Gastrocnemius medialis (tissue), 4 donors: ENCODE data around the gene NR2F1.

ENCODE experiments used
- POLR2A ChIP-seq, 2 donors: fragments of 450-650 bp; IDR thresholded peaks; one replicate each; pipeline ENCODE4 v1.6.1; 2017; ENCODE audit warnings: antibody characterized with exemption in 2 of 2, mild to moderate bottlenecking in 2 of 2, moderate library complexity in 2 of 2
- TF ChIP-seq, protein P1 (sequence below), 5 experiments: fragments of 450-650 bp in 3 of 5; fragments of 200-600 bp in 2 of 5; sonication (generic) in 2 of 5; IDR thresholded peaks in 4 of 5; conservative IDR thresholded peaks in 1 of 5; 1 replicate in 4 of 5; 2 replicates in 1 of 5; pipeline ENCODE4 v1.5.1; 2016 to 2019; ENCODE audit warnings: antibody characterized with exemption in 5 of 5, mild to moderate bottlenecking in 3 of 5, moderate library complexity in 3 of 5

DNA sequence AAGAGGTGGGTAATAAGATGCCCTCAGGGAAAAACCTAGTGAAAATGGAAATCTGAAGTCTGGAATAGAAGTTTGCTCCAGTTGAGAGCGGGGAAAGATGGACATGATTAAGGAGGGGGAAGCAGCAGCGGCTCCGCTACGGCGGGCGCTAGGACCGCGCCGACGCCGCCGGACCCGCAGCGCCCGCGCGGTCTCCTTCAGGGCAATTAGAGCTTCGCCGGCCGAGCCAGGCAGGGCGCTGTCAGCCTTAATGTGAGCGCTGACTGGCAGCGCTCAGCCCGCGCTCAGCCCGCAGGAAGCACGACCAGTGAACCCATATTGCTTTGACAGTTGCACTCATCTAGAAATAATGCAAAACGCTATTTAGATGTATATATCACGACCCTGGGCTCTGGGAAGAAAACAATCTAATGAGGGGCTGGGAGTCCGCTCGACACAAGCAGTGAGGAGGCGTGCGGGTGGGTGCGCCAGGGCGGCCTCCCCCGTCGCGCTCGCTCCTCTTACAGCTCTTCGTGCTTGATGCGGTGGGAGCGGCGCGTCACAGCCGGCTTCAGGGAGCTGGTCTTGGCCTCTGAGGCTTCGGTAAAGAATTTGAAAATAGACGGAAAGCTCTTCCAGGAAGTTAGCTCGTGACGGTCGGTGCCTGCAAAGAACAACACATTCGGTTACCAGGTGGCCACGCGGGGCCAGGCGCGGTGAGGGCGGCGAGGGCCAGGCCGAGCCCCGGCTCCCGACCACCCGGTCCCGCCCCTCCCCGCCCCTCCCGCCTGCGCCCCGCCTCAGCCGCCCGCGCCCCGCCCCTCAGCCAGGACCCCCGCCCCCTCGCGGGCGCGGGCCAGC is 37.7 kb downstream of the NR2F1 start:
- TF ChIP-seq POLR2A (IDR thresholded peaks at IDR 0.05): no peak
- TF ChIP-seq, protein P1, sequence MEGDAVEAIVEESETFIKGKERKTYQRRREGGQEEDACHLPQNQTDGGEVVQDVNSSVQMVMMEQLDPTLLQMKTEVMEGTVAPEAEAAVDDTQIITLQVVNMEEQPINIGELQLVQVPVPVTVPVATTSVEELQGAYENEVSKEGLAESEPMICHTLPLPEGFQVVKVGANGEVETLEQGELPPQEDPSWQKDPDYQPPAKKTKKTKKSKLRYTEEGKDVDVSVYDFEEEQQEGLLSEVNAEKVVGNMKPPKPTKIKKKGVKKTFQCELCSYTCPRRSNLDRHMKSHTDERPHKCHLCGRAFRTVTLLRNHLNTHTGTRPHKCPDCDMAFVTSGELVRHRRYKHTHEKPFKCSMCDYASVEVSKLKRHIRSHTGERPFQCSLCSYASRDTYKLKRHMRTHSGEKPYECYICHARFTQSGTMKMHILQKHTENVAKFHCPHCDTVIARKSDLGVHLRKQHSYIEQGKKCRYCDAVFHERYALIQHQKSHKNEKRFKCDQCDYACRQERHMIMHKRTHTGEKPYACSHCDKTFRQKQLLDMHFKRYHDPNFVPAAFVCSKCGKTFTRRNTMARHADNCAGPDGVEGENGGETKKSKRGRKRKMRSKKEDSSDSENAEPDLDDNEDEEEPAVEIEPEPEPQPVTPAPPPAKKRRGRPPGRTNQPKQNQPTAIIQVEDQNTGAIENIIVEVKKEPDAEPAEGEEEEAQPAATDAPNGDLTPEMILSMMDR (IDR thresholded peaks at IDR 0.05 in 4 of 5, conservative IDR thresholded peaks at IDR 0.05 in 1 of 5): no peak
